Ascending aorta (tissue), 2 donors: ENCODE results near the gene RYK. TPM values are rescaled to one million over a fixed set of nuclear protein-coding genes. Genes with fewer than 3 reads are reported as not detected.
"Not testable (repeated sequence)": the region's sequence is repeated elsewhere in the genome, so short reads cannot be mapped to it uniquely, and the experiment has no call there.

Source experiments
- DNase-seq, 2 donors: peaks; one replicate each; pipeline ENCODE4 v3.0.0-alpha.2; 2019; ENCODE audit warnings: low spot score in 2 of 2
- H3K27ac ChIP-seq, 2 donors: fragments of 200-600 bp; sonication (generic); one replicate each; pipeline ENCODE4 v1.5.1; 2016 to 2017; ENCODE audit warnings: mild to moderate bottlenecking in 1 of 2
- H3K27me3 ChIP-seq: fragments of 200-600 bp; sonication (generic); one replicate; pipeline ENCODE4 v1.5.1; 2017
- H3K36me3 ChIP-seq, 2 donors: fragments of 200-600 bp; sonication (generic); one replicate each; pipeline ENCODE4 v1.5.1; 2016
- H3K4me1 ChIP-seq, 2 donors: fragments of 200-600 bp; sonication (generic); one replicate each; pipeline ENCODE4 v1.5.1; 2016 to 2017; ENCODE audit warnings: mild to moderate bottlenecking in 1 of 2
- H3K4me3 ChIP-seq, 2 donors: fragments of 200-600 bp; sonication (generic); one replicate each; pipeline ENCODE4 v1.5.1; 2016 to 2017; ENCODE audit warnings: mild to moderate bottlenecking in 1 of 2
- H3K9me3 ChIP-seq, 2 donors: fragments of 200-600 bp; sonication (generic); one replicate each; pipeline ENCODE4 v1.5.1; 2016
- CTCF ChIP-seq, 3 experiments: fragments of 200-600 bp in 2 of 3; fragments of 450-650 bp in 1 of 3; sonication (generic) in 2 of 3; IDR thresholded peaks; one replicate each; pipeline ENCODE4 v1.5.1; 2016 to 2019; ENCODE audit warnings: antibody characterized with exemption in 3 of 3, mild to moderate bottlenecking in 1 of 3, moderate library complexity in 1 of 3
- intact Hi-C: fragments of 100-400 bp; cut with DNase I; formaldehyde crosslinking; loops from one replicate; pipeline ENCODE4 v1.15.1; 2023
- total RNA-seq: library from RNA; depleted of rRNA; stranded (reverse); fragments of >200 nt; gene quantifications from one replicate; pipeline ENCODE4 v1.1.0, GENCODE V29; 2016

Gene RYK
- total RNA-seq, 1 donor from 2014 or later = 13.5 TPM

GRCh38 chr3:134228035-134228434, 22.6 kb downstream of the RYK start:
- Histone ChIP-seq H3K4me3 (no peak overlapping the region), H3K36me3 (no peaks in the 10 kb centered on the region), H3K27me3 (no peaks in the 10 kb centered on the region), H3K9me3 (no peaks in the 10 kb centered on the region), H3K27ac (no peak overlapping the region), H3K4me1 (peaks cover 0 to 8% of the 10 kb centered on the region in 2 donors)
- intact Hi-C loops = no loop called here
- TF ChIP-seq CTCF (IDR thresholded peaks at IDR 0.05) = no peak
- no peak for DNase-seq

DNA sequence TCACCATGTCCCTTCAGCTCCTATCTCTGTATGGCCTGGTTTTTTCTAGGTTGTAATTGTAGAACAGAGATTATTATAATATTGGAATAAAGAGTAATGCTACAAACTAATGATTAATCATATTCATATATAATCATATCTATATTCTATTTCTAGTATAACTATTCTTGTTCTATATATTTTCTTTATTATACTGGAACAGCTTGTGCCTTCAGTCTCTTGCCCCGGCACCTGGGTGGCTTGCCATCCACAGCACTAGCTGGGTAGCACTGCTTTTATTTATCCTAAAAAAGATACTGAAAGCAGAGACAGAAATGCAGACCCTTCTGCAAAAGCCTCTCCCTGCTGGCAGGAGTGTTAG, 25.9 kb downstream of the RYK start:
- DNase-seq, H3K4me1 ChIP-seq, H3K9me3 ChIP-seq, H3K36me3 ChIP-seq, H3K27ac ChIP-seq, intact Hi-C loops, H3K27me3 ChIP-seq, H3K4me3 ChIP-seq: not testable (repeated sequence)

- Histone ChIP-seq H3K9me3 (no peaks in the 10 kb centered on the region), H3K36me3 (peaks cover 0 to 3% of the 10 kb centered on the region in 2 donors), H3K4me1 (no peaks in the 10 kb centered on the region), H3K27me3 (no peaks in the 10 kb centered on the region), H3K4me3 (no peak overlapping the region), H3K27ac (no peak overlapping the region)
- no peak for TF ChIP-seq CTCF (IDR thresholded peaks at IDR 0.05)
- no peak for DNase-seq
- intact Hi-C loops = no loop called here
Measured at GRCh38 chr3:134222835-134223234, 27.8 kb downstream of the RYK start.

- Histone ChIP-seq H3K4me1 (no peaks in the 10 kb centered on the region), H3K27ac (no peak overlapping the region), H3K4me3 (no peak overlapping the region), H3K27me3 (no peaks in the 10 kb centered on the region), H3K36me3 (peaks cover 0 to 3% of the 10 kb centered on the region in 2 donors), H3K9me3 (no peaks in the 10 kb centered on the region)
- no peak for DNase-seq
- no peak for TF ChIP-seq CTCF (IDR thresholded peaks at IDR 0.05)
- intact Hi-C loops = no loop called here
Measured at GRCh38 chr3:134216851-134217250, 33.8 kb downstream of the RYK start.

DNA sequence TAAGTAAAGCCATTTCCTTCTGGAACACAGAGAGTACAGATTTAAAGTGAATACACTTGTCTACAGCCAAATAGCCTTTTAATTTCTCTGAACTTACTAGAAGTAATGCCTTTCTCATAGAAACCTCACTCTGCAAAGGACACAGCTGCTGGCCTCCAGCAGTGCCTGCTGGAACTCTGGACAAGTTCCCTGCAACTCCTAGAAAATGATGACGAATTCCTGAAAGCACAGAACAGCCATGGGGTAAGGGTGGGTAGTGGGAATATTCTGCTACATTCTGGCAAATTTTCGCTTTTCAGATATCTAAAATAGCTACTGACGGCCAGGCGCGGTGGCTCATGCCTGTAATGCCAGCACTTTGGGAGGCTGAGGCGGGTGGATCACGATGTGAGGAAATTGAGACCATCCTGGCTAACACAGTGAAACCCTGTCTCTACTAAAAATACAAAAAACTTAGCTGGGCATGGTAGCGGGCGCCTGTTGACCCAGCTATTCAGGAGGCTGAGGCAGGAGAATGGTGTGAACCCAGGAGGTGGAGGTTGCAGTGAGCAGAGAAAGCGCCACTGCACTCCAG, 34.4 kb downstream of the RYK start:
- H3K27me3 ChIP-seq = no peaks in the 10 kb centered on the region
- H3K27ac ChIP-seq = no peak overlapping the region
- TF ChIP-seq CTCF (IDR thresholded peaks at IDR 0.05) = no peak
- no peak overlapping the region for H3K4me3 ChIP-seq
- H3K36me3 ChIP-seq = no peaks in the 10 kb centered on the region
- intact Hi-C loops = no loop called here
- H3K9me3 ChIP-seq = no peaks in the 10 kb centered on the region
- no peaks in the 10 kb centered on the region for H3K4me1 ChIP-seq
- no peak for DNase-seq

- intact Hi-C loops = loop anchor here (5.0 kb wide), 3 partner anchors 38 to 278 kb away; partner anchors contain the start of gene RYK
- TF ChIP-seq CTCF (IDR thresholded peaks at IDR 0.05) = no peak
- peaks cover 0 to 10% of the 10 kb centered on the region in 2 donors for H3K36me3 ChIP-seq
- H3K27me3 ChIP-seq = no peaks in the 10 kb centered on the region
- no peak overlapping the region for H3K4me3 ChIP-seq
- DNase-seq = no peak
- no peaks in the 10 kb centered on the region for H3K9me3 ChIP-seq
- no peaks in the 10 kb centered on the region for H3K4me1 ChIP-seq
- no peak overlapping the region for H3K27ac ChIP-seq
Measured at GRCh38 chr3:134214239-134214638, 36.4 kb downstream of the RYK start.
